Kidney tubule cell (primary cell): ENCODE results near the gene KDM5A.
"Not testable (repeated sequence)": the region's sequence is repeated elsewhere in the genome, so short reads cannot be mapped to it uniquely, and the experiment has no call there.

Experiments
- DNase-seq: peaks from one replicate; pipeline ENCODE4 v3.0.0-alpha.2; 2018; ENCODE audit warnings: low spot score

Gene KDM5A

GRCh38 chr12:389142-390096, at the start of gene KDM5A:
Gene KDM5A (minus strand): TSS chr12:389320. CDS start chr12:389091, 229 bp downstream.
- DNase-seq = peak; percentile 93

DNA sequence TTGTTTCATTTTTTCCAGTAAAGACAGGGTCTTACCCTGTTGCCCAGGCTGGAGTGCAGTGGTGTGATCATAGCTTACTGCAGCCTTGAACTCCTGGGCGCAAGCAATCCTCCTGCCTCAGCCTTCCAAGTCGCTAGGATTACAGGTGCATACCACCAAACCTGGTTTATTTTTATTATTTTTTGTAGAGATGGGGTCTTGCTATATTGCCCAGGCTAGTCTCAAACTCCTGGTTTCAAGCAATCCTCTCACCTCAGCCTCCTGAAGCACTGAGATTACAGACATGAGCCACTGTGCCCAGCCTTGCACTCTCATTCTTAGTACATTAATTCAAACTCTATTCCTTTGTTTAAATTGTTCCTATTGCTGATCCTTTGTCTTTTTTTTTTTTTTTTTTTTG, 46.6 kb upstream of the KDM5A start:
- not testable (repeated sequence) for DNase-seq

GRCh38 chr12:422526-422925, 33.4 kb upstream of the KDM5A start:
- DNase-seq = no peak

DNA sequence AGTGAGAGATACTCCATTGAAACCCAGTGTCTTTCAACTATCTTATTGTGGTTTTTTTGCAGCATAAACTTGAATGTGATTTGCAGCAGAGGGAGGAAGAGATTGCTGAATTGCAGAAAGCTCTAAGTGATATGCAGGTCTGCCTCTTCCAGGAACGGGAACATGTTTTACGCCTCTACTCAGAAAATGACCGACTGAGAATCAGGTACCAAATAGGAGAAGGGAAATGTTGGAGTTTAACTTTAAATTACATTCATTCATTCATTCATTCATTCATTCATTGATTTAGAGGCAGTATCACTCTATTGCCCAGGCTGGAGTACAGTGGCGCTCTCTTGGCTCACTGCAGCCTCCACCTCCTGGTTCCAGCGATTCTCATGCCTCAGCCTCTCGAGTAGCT, 29.3 kb upstream of the KDM5A start:
- DNase-seq = no peak

- DNase-seq = no peak
Observed at GRCh38 chr12:414859-415258, 25.7 kb upstream of the KDM5A start.

GRCh38 chr12:402029-402389, 12.9 kb upstream of the KDM5A start:
- peak; percentile 41 for DNase-seq

DNA sequence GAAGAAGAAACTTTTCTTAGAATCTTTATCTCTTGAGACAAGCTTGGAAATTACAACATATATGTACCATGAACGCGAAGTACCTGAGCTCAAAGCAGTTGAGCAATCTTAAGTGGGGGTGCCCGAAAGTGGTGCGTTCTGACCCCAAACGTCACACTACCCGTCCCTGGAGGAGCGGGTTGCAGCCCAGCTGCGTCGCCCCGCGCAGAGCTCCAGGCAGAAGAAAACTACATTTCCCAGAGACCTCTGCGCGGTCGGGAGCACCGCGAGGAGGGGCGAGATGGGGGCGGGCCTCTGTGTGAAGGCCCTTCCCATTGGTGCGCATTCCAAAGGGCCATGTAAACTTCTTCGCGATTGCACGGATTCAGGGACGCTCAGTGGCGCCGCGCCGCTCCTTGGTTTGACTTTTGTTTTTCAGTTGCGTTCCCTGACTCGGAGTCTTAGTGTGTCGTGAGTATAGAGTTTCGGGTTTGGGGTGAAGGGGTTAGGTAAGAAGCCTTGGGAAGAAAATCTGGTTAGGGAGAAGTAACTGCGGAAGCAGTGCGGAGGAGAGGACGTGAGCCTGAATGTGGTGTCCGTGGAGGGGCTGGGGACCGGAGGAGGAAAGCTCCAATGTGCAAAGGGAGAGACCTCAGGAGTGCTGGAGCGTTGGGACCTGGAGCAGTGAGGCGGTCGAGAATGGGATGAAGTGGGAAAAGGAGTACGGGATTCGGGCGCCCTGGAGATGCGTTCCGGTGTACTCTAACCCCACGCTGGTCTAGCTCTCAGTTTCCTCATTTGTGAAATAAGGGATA, 12.3 kb upstream of the KDM5A start, which contains the start of gene CCDC77:
Gene CCDC77 (plus strand): TSS at position 410 of the 794 bp plus-strand sequence. CDS start 7,740 bp downstream, outside the sequence.
- DNase-seq = peak; percentile 92

GRCh38 chr12:400828-401227, 11.7 kb upstream of the KDM5A start:
- no peak for DNase-seq

DNA sequence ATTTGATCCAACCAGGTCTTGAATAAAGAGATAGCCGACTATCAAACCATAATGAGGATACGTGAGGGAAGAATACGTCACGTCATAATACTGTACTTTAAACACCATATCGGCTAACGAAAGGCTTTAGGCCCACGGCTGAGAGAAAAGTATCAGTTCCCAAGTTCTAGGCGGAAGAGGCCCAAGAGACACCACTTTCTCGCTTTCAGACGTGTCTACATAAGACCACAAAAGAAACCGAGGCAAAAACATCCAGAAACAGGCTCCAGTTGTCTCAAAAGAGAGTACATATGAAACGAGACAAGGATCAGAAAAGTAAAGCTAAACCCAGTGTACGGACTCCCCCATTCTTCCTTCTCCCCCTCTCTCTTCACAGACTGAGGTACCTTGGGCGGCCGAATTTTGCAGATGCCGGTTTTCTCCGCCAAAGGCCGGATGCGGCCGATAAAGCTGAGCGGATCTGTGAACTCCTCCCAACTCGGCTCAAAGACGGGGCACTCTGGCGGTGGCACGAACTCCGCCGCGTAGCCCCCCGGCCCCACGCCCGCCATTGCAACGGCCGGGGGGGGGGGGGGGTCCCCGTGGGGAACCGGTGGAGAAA, 479 bp downstream of the KDM5A start:
- DNase-seq = peak; percentile 37

- DNase-seq = no peak
Observed at GRCh38 chr12:388012-388411, 1.1 kb downstream of the KDM5A start.

- DNase-seq = peak; percentile 55
Observed at GRCh38 chr12:386651-387050, 2.5 kb downstream of the KDM5A start.

GRCh38 chr12:370739-371485, 18.2 kb downstream of the KDM5A start:
- DNase-seq = not testable (repeated sequence)

- no peak for DNase-seq
Observed at GRCh38 chr12:367972-368371, 21.1 kb downstream of the KDM5A start.

DNA sequence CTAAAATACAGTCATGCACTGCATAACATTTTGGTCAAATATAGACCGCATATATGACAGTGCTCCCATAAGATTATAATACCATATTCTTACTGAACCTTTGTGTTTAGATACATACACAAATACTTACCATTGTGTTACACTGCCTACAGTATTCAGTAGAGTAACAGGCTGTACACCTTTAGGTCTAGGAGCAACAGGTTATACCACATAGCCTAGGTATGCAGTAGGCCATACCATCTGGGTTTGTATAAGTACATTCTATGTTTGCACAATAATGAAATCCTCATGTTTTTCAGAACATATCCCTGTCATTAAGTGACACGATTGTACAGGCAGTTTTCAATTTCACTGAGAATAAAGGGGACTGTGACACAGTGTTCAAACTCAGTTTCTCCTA, 22.3 kb downstream of the KDM5A start:
- no peak for DNase-seq

DNA sequence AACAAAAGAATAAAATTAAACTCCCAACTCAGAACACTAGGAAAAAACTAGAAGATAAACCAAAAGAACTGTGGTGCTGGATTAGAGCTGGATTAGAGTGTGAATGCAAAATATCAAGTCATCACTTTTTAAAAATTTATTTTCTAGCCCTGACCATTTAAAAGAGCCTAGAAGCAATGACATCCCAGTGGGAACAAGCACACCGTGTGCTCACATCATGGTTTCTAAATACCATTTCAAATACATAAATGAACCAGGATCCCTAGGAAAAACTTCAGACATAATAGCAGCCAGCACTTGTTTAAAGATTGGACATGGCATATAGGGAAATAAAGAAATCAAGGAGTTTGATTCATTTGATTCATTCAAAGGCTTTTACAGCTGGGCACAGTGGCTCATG, 30.0 kb downstream of the KDM5A start:
- no peak for DNase-seq

- DNase-seq = peak; percentile 24
Observed at GRCh38 chr12:356276-356988, 32.7 kb downstream of the KDM5A start.

- DNase-seq = not testable (repeated sequence)
Observed at GRCh38 chr12:351197-351596, 37.9 kb downstream of the KDM5A start.

DNA sequence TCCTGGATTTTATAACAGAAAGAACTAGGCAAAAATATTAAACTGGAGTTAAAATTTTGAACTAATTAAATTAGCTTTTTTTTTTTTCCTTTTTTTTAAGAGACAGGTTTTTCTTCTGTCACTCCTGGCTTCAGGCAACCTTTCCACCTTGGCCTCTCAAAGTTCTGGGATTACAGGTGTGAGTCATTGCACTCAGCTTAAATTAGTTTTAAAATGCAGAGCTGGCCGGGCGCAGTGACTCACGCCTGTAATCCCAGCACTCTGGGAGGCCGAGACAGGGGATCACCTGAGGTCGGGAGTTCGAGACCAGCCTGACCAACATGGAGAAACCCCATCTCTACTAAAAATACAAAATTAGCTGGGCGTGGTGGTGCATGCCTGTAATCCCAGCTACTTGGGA, 39.5 kb downstream of the KDM5A start:
- not testable (repeated sequence) for DNase-seq

- peak; percentile 4 for DNase-seq
Observed at GRCh38 chr12:343036-343435, 46.1 kb downstream of the KDM5A start.

DNA sequence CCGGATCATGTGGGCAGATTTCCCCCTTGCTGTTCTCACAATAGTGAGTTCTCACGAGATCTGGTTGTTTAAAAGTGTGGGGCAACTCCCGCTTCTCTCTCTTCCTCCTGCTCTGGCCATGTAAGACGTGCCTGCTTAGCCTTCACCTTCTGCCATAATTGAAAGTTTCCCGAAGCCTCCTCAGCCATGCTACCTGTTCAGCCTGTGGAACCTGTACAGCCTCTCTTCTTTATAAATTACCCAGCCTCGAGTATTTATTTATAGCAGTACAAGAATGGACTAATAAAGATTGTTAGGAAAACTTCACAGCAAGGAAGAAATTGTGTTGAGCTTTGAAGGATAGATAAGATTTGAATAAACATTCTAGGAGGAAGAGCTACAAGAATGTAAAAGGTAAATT, 52.1 kb downstream of the KDM5A start:
- DNase-seq = peak; percentile 3

- DNase-seq = no peak
Observed at GRCh38 chr12:334125-334524, 55.0 kb downstream of the KDM5A start.
